ENCODE results near the gene AHI1. TPM values are rescaled to one million over a fixed set of nuclear protein-coding genes. Genes with fewer than 3 reads are reported as not detected.

Gene AHI1
- total RNA-seq, 1 experiment from 2014 or later, result 22.8 TPM

GRCh38 chr6:135534773-135535380 lies 37.3 kb upstream of the AHI1 start:
- intact Hi-C loops (cut with micrococcal nuclease; ENCODE audit: unreplicated experiment), result loop anchor here (5.0 to 10.0 kb wide), 2 partner anchors 80 to 222 kb away; no protein-coding TSS in a partner anchor
- TF ChIP-seq EZH2 (IDR thresholded peaks at IDR 0.05; ENCODE audit: borderline replicate concordance, low read depth, low read length, poor library complexity, severe bottlenecking) (no peak), CTCF (conservative IDR thresholded peaks at IDR 0.05; ENCODE audit: low read depth, low read length) (no peak)
- DNase-seq (ENCODE audit: low spot score), result no peak
- Histone ChIP-seq H3K27me3 (replicated peaks; ENCODE audit: insufficient read depth, low read depth, low read length, poor library complexity) (peaks cover 35% of the 10 kb centered on the region), H3K36me3 (ENCODE audit: insufficient read depth, low read length, poor library complexity, severe bottlenecking) (no peaks in the 10 kb centered on the region), H3K9me3 (ENCODE audit: low read depth, low read length, poor library complexity, severe bottlenecking) (no peaks in the 10 kb centered on the region), H3K4me1 (ENCODE audit: insufficient read depth, low read length, poor library complexity, severe bottlenecking) (no peaks in the 10 kb centered on the region), H3K4me3 (ENCODE audit: low read depth, low read length, poor library complexity, severe bottlenecking) (no peak overlapping the region), H3K27ac (ENCODE audit: low read depth, low read length, poor library complexity, severe bottlenecking) (no peak overlapping the region)
- ChIA-PET POLR2A (ENCODE audit: low non-redundant PET) (no interaction called here), CTCF (interaction anchor here (0.5 to 2.1 kb wide), 3 partner anchors 375 to 691 kb away, joined by 3 to 12 read pairs (median 4); no protein-coding TSS in a partner anchor)
- BruUV-seq (replicated peaks), result no TSS peak

- Histone ChIP-seq H3K4me3 (ENCODE audit: low read depth, low read length, poor library complexity, severe bottlenecking) (no peak overlapping the region), H3K27ac (ENCODE audit: low read depth, low read length, poor library complexity, severe bottlenecking) (no peak overlapping the region), H3K9me3 (ENCODE audit: low read depth, low read length, poor library complexity, severe bottlenecking) (no peaks in the 10 kb centered on the region), H3K36me3 (ENCODE audit: insufficient read depth, low read length, poor library complexity, severe bottlenecking) (no peaks in the 10 kb centered on the region), H3K4me1 (ENCODE audit: insufficient read depth, low read length, poor library complexity, severe bottlenecking) (no peaks in the 10 kb centered on the region), H3K27me3 (replicated peaks; ENCODE audit: insufficient read depth, low read depth, low read length, poor library complexity) (peaks cover 26% of the 10 kb centered on the region)
- TF ChIP-seq CTCF (conservative IDR thresholded peaks at IDR 0.05; ENCODE audit: low read depth, low read length) (no peak), EZH2 (IDR thresholded peaks at IDR 0.05; ENCODE audit: borderline replicate concordance, low read depth, low read length, poor library complexity, severe bottlenecking) (no peak)
- POLR2A ChIA-PET (ENCODE audit: low non-redundant PET), result no interaction called here
- no TSS peak for BruUV-seq (replicated peaks)
- intact Hi-C loops (cut with micrococcal nuclease; ENCODE audit: unreplicated experiment), result loop anchor here (10.0 kb wide), 1 partner anchor 78 kb away; no protein-coding TSS in a partner anchor
- CTCF ChIA-PET, result no interaction called here
- DNase-seq (ENCODE audit: low spot score), result no peak
Measured at GRCh38 chr6:135532559-135532958, 35.0 kb upstream of the AHI1 start.

- CTCF ChIA-PET, result no interaction called here
- BruUV-seq (replicated peaks), result no TSS peak
- intact Hi-C loops (cut with micrococcal nuclease; ENCODE audit: unreplicated experiment), result loop anchor here (10.0 kb wide), 1 partner anchor 77 kb away; no protein-coding TSS in a partner anchor
- H3K4me3 ChIP-seq (ENCODE audit: low read depth, low read length, poor library complexity, severe bottlenecking), result no peak overlapping the region
- no peak overlapping the region for H3K27ac ChIP-seq (ENCODE audit: low read depth, low read length, poor library complexity, severe bottlenecking)
- no peaks in the 10 kb centered on the region for H3K4me1 ChIP-seq (ENCODE audit: insufficient read depth, low read length, poor library complexity, severe bottlenecking)
- no peaks in the 10 kb centered on the region for H3K9me3 ChIP-seq (ENCODE audit: low read depth, low read length, poor library complexity, severe bottlenecking)
- peaks cover 22% of the 10 kb centered on the region for H3K27me3 ChIP-seq (replicated peaks; ENCODE audit: insufficient read depth, low read depth, low read length, poor library complexity)
- no peaks in the 10 kb centered on the region for H3K36me3 ChIP-seq (ENCODE audit: insufficient read depth, low read length, poor library complexity, severe bottlenecking)
- TF ChIP-seq CTCF (conservative IDR thresholded peaks at IDR 0.05; ENCODE audit: low read depth, low read length) (no peak), EZH2 (IDR thresholded peaks at IDR 0.05; ENCODE audit: borderline replicate concordance, low read depth, low read length, poor library complexity, severe bottlenecking) (no peak)
- no peak for DNase-seq (ENCODE audit: low spot score)
- POLR2A ChIA-PET (ENCODE audit: low non-redundant PET), result no interaction called here
Measured at GRCh38 chr6:135531954-135532490, 34.5 kb upstream of the AHI1 start.
